ENCODE results near the gene SH3D21. TPM values are rescaled to one million over a fixed set of nuclear protein-coding genes. Genes with fewer than 3 reads are reported as not detected.
A peak's percentile ranks its signal among the peaks of the same experiment; 100 is the strongest.

Gene SH3D21
- total RNA-seq, 2 donors from 2014 or later = 8.1 to 10.6 TPM

DNA sequence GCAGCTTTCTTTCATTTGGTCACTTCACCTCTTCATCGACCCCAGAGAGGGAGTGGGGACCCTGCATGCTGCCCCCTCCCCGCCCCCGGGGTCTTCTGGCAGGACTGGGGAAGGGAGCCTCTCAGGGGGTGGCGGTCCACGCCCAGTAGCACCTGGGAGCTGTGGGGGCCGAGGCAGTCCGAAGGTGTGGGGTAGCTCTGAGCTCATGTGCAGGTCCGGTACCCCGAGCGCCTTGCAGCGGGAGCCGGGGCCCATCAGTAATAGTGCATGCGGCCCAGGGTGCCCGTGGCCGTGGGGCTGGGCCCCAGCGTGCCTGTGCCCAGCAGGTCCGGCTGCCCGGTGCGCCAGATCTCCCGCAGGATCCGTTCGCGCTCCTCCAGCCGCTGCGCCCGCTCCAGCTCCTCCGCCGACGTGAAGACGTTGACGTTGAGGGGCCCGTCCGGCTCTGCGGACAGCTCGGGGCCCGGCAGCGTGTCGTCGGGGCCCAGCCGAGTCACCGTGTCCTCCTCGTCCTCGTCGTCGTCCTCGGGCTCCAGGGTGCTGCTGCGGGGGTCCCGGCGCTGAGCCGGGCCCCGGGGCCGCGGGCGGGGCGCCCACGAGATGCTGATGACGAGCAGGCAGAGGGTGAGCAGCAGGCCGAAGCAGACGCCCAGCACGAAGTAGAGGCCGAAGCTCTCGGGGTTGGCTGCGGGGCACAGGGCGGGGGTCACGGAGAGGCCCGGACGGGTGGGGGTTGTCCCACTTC lies 16.0 kb downstream of the SH3D21 start:
- TF ChIP-seq, protein P1, sequence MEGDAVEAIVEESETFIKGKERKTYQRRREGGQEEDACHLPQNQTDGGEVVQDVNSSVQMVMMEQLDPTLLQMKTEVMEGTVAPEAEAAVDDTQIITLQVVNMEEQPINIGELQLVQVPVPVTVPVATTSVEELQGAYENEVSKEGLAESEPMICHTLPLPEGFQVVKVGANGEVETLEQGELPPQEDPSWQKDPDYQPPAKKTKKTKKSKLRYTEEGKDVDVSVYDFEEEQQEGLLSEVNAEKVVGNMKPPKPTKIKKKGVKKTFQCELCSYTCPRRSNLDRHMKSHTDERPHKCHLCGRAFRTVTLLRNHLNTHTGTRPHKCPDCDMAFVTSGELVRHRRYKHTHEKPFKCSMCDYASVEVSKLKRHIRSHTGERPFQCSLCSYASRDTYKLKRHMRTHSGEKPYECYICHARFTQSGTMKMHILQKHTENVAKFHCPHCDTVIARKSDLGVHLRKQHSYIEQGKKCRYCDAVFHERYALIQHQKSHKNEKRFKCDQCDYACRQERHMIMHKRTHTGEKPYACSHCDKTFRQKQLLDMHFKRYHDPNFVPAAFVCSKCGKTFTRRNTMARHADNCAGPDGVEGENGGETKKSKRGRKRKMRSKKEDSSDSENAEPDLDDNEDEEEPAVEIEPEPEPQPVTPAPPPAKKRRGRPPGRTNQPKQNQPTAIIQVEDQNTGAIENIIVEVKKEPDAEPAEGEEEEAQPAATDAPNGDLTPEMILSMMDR (IDR thresholded peaks at IDR 0.05) = no peak
- TF ChIP-seq POLR2AphosphoS5 (IDR thresholded peaks at IDR 0.05) (no peak), POLR2A (IDR thresholded peaks at IDR 0.05) (no peak)
- Histone ChIP-seq H3K9me3 (no peaks in the 10 kb centered on the region), H3K27ac (peak overlapping the region; percentile 87 to 90), H3K36me3 (no peaks in the 10 kb centered on the region), H3K4me3 (peak overlapping the region; percentile 47 to 65), H3K27me3 (replicated peaks; ENCODE audit: insufficient read depth) (no peaks in the 10 kb centered on the region), H3K4me1 (replicated peaks) (no peaks in the 10 kb centered on the region)
- WGBS = 63% methylated on average over 64 of the region's 67 CpGs
- no peak for DNase-seq (ENCODE audit: low spot score)
- intact Hi-C loops (cut with DNase I) = no loop called here

DNA sequence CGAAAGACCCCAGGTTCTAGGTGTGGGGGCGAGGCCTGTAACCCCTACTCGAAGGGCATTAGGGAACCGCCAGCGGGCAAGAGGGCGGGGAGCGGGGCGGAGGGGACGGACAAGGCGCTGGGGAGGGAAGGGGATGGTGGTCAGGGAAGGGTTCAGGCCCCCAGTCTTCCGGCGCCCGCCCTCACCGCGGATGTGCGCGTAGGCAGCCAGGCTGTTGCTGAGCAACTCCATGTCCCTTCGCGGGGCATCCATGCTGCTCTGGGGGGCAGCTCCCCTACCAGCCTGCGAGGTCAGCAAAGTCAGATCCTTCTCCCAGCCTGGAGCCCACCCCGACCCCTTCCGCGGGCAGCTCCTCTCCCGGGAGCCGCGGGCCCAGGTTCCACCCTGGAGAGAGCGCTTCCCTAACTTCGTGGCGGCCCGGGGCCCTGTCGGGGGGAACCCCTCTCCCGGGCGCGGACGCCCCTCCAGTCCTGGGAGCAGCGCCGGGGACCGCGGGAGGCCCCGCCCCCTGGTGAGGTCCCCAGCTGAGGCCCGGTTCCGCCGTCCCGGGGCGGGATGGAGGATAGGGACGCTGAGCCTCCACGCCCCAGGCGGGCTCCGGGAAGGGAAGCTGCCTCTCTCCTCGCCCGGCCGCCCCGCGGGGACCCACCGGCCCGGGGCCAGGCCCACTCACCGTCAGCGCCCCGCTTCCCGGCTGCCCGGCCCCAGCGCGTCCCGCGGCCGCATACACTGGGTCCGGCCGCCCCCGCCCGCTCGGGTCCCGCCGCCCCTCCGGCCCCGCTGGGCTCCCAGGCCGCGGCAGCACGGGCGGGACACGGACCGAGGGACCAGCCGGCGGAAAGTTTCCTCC lies 16.8 kb downstream of the SH3D21 start:
- Histone ChIP-seq H3K27me3 (replicated peaks; ENCODE audit: insufficient read depth) (no peaks in the 10 kb centered on the region), H3K4me1 (replicated peaks) (no peaks in the 10 kb centered on the region), H3K4me3 (peak overlapping the region; percentile 47 to 65), H3K9me3 (no peaks in the 10 kb centered on the region), H3K36me3 (no peaks in the 10 kb centered on the region), H3K27ac (peak overlapping the region; percentile 87 to 90)
- DNase-seq (ENCODE audit: low spot score) = no peak
- WGBS = 20% methylated on average over 31 of the region's 83 CpGs
- TF ChIP-seq POLR2A (IDR thresholded peaks at IDR 0.05) (no peak), POLR2AphosphoS5 (IDR thresholded peaks at IDR 0.05) (no peak)
- TF ChIP-seq, protein P1 (IDR thresholded peaks at IDR 0.05) = no peak
- intact Hi-C loops (cut with DNase I) = no loop called here

- H3K4me1 ChIP-seq (replicated peaks) = no peaks in the 10 kb centered on the region
- TF ChIP-seq POLR2AphosphoS5 (IDR thresholded peaks at IDR 0.05) (peak; percentile 43), POLR2A (IDR thresholded peaks at IDR 0.05) (peak; percentile 25)
- TF ChIP-seq, protein P1 (IDR thresholded peaks at IDR 0.05) = no peak
- intact Hi-C loops (cut with DNase I) = no loop called here
- H3K27ac ChIP-seq = peak within 1 kb of the TSS; percentile 87 to 90
- 3% methylated on average over 36 of the region's 36 CpGs for WGBS
- no peaks in the 10 kb centered on the region for H3K9me3 ChIP-seq
- H3K4me3 ChIP-seq = peak within 1 kb of the TSS; percentile 47 to 65
- H3K27me3 ChIP-seq (replicated peaks; ENCODE audit: insufficient read depth) = no peaks in the 10 kb centered on the region
- DNase-seq (ENCODE audit: low spot score) = peak; percentile 66
- no peaks in the 10 kb centered on the region for H3K36me3 ChIP-seq
These were observed 17.6 kb downstream of the SH3D21 start, which contains the start of gene EVA1B for GRCh38 chr1:36323636-36324352. TSS of gene EVA1B (minus strand) at chr1:36323645. CDS start at chr1:36323037, 608 bp downstream.

GRCh38 chr1:36324353-36324703 lies 18.2 kb downstream of the SH3D21 start:
- Histone ChIP-seq H3K9me3 (no peaks in the 10 kb centered on the region), H3K4me3 (peak overlapping the region in 1 of 2 donors; percentile 47), H3K4me1 (replicated peaks) (no peaks in the 10 kb centered on the region), H3K36me3 (no peaks in the 10 kb centered on the region), H3K27me3 (replicated peaks; ENCODE audit: insufficient read depth) (no peaks in the 10 kb centered on the region), H3K27ac (peak overlapping the region; percentile 87 to 90)
- no peak for DNase-seq (ENCODE audit: low spot score)
- intact Hi-C loops (cut with DNase I) = no loop called here
- TF ChIP-seq, protein P1 (IDR thresholded peaks at IDR 0.05) = no peak
- TF ChIP-seq POLR2AphosphoS5 (IDR thresholded peaks at IDR 0.05) (no peak), POLR2A (IDR thresholded peaks at IDR 0.05) (no peak)
- WGBS = 19% methylated on average over 9 of the region's 9 CpGs
